Suprapubic skin (tissue), 4 donors: ENCODE measurements around the gene DEGS1. TPM values are rescaled to one million over a fixed set of nuclear protein-coding genes. Genes with fewer than 3 reads are reported as not detected.

Experiments used
- DNase-seq, 2 donors: peaks; one replicate each; pipeline ENCODE4 v3.0.0-alpha.2; 2019; ENCODE audit warnings: low spot score in 2 of 2
- H3K27ac ChIP-seq: fragments of 200-600 bp; sonication (generic); one replicate; pipeline ENCODE4 v1.5.1; 2019
- H3K27me3 ChIP-seq: fragments of 200-600 bp; sonication (generic); one replicate; pipeline ENCODE4 v1.5.1; 2019
- H3K36me3 ChIP-seq: fragments of 200-600 bp; sonication (generic); one replicate; pipeline ENCODE4 v1.5.1; 2019
- H3K4me1 ChIP-seq: fragments of 200-600 bp; sonication (generic); one replicate; pipeline ENCODE4 v1.5.1; 2019
- H3K4me3 ChIP-seq: fragments of 200-600 bp; sonication (generic); one replicate; pipeline ENCODE4 v1.5.1; 2019; ENCODE audit warnings: mild to moderate bottlenecking
- H3K9me3 ChIP-seq: fragments of 200-600 bp; sonication (generic); one replicate; pipeline ENCODE4 v1.5.1; 2019
- CTCF ChIP-seq, 2 donors: fragments of 200-600 bp in 1 of 2; fragments of 450-650 bp in 1 of 2; sonication (generic) in 1 of 2; IDR thresholded peaks; one replicate each; pipeline ENCODE4 v1.5.1; 2016 to 2019; ENCODE audit warnings: antibody characterized with exemption in 2 of 2, mild to moderate bottlenecking in 1 of 2, moderate library complexity in 1 of 2
- EP300 ChIP-seq: sonication (generic); formaldehyde crosslinking; IDR thresholded peaks from one replicate; pipeline ENCODE4 v1.6.1; 2017; ENCODE audit warnings: antibody characterized with exemption
- POLR2A ChIP-seq, 2 donors: fragments of 450-650 bp; IDR thresholded peaks; one replicate each; pipeline ENCODE4 v1.6.1; 2017; ENCODE audit warnings: antibody characterized with exemption in 2 of 2, mild to moderate bottlenecking in 2 of 2, moderate library complexity in 2 of 2
- POLR2AphosphoS5 ChIP-seq, 3 donors: sonication (generic); formaldehyde crosslinking; IDR thresholded peaks; one replicate each; pipeline ENCODE4 v1.6.1; 2017; ENCODE audit warnings: antibody characterized with exemption in 3 of 3
- WGBS: methylation state at CpG from one replicate; pipeline ENCODE4 v1.1.5; 2018; 5-methylcytosine and 5-hydroxymethylcytosine counted together
- total RNA-seq, 4 donors: library from RNA; depleted of rRNA; stranded (reverse); fragments of >200 nt; gene quantifications; one replicate each; pipeline ENCODE4 v1.1.0, GENCODE V29; 2016

DEGS1 gene
- total RNA-seq, 4 donors from 2014 or later: 363 to 847 (median 705) TPM

- no peaks in the 10 kb centered on the region for H3K9me3 ChIP-seq
- DNase-seq: no peak
- no peak overlapping the region for H3K27ac ChIP-seq
- no peak for TF ChIP-seq EP300
- TF ChIP-seq POLR2A (IDR thresholded peaks at IDR 0.05): no peak
- no peak for TF ChIP-seq POLR2AphosphoS5 (IDR thresholded peaks at IDR 0.05)
- TF ChIP-seq CTCF (IDR thresholded peaks at IDR 0.05): no peak
- H3K4me3 ChIP-seq: no peak overlapping the region
- peaks cover 36% of the 10 kb centered on the region for H3K36me3 ChIP-seq
- H3K27me3 ChIP-seq: no peaks in the 10 kb centered on the region
- no peaks in the 10 kb centered on the region for H3K4me1 ChIP-seq
- WGBS: 97% methylated on average over 8 of the region's 8 CpGs
These were observed 20.3 kb upstream of the DEGS1 start for GRCh38 chr1:224162768-224163167.

- WGBS: 62% methylated on average over 2 of the region's 2 CpGs
- Histone ChIP-seq H3K27me3 (no peaks in the 10 kb centered on the region), H3K4me1 (peaks cover 2% of the 10 kb centered on the region), H3K36me3 (peaks cover 31% of the 10 kb centered on the region), H3K4me3 (no peak overlapping the region), H3K27ac (no peak overlapping the region), H3K9me3 (no peaks in the 10 kb centered on the region)
- DNase-seq: no peak
- TF ChIP-seq POLR2AphosphoS5 (IDR thresholded peaks at IDR 0.05) (no peak), EP300 (no peak), POLR2A (IDR thresholded peaks at IDR 0.05) (no peak), CTCF (IDR thresholded peaks at IDR 0.05) (no peak)
These were observed 19.7 kb upstream of the DEGS1 start for GRCh38 chr1:224163311-224163710.

DNA sequence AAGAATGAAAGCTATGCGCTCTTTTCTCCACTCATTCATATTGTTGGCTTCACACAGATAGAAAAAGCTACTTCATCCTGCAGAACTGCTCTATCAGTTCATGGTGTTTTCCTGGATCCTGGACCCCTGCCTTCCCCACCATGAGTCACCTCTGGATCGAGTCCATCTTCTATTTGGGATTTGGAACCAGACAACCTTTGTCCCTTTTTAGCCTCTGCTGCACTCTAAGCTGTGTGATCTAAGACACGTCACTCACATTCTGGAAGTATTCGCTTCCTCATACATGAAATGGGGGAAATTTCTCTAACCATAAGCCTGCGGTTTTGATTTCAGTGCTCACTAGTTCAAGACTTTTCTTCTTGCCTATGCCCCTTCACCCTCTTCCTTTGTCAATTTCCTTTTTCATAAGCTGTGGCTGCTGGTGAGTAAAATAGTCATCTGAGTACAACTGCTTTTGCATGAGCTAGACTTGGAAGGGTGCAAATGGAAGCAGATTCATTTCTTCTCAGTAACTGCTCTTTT is 14.1 kb upstream of the DEGS1 start:
- 19% methylated on average over 5 of the region's 5 CpGs for WGBS
- Histone ChIP-seq H3K27me3 (no peaks in the 10 kb centered on the region), H3K9me3 (no peaks in the 10 kb centered on the region), H3K36me3 (no peaks in the 10 kb centered on the region), H3K27ac (no peak overlapping the region), H3K4me1 (peaks cover 34% of the 10 kb centered on the region), H3K4me3 (no peak overlapping the region)
- no peak for DNase-seq
- TF ChIP-seq POLR2AphosphoS5 (IDR thresholded peaks at IDR 0.05): no peak
- TF ChIP-seq EP300: no peak
- no peak for TF ChIP-seq CTCF (IDR thresholded peaks at IDR 0.05)
- TF ChIP-seq POLR2A (IDR thresholded peaks at IDR 0.05): no peak

GRCh38 chr1:224169718-224170270 is 13.2 kb upstream of the DEGS1 start:
- H3K9me3 ChIP-seq: no peaks in the 10 kb centered on the region
- TF ChIP-seq CTCF (IDR thresholded peaks at IDR 0.05) (no peak), POLR2AphosphoS5 (IDR thresholded peaks at IDR 0.05) (no peak), POLR2A (IDR thresholded peaks at IDR 0.05) (no peak), EP300 (no peak)

DNA sequence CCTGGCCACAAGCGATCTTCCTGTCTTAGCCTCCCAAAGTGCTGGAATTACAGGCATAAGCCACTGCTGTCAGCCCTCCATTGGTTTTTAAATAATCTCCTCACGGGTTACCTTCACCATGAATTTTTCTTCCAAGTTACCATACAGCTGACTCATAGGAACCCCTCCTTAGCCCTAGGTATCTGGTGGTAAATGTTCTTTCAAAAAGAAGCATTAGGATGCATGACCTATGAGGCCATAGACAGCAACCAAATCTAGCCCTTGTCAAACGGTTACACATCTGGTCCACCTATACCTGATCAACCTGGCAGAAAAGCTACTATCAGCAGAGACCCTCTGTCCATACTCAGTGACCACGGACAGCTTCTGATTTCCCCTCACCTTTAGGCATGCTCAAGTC is 12.7 kb upstream of the DEGS1 start:
- H3K4me1 ChIP-seq: peaks cover 39% of the 10 kb centered on the region
- no peak for TF ChIP-seq POLR2A (IDR thresholded peaks at IDR 0.05)
- no peak for TF ChIP-seq EP300
- TF ChIP-seq POLR2AphosphoS5 (IDR thresholded peaks at IDR 0.05): no peak
- no peak for TF ChIP-seq CTCF (IDR thresholded peaks at IDR 0.05)
- no peaks in the 10 kb centered on the region for H3K27me3 ChIP-seq
- H3K4me3 ChIP-seq: no peak overlapping the region
- no peaks in the 10 kb centered on the region for H3K9me3 ChIP-seq
- 62% methylated on average over 4 of the region's 4 CpGs for WGBS
- no peak for DNase-seq
- H3K27ac ChIP-seq: peak overlapping the region; percentile 15
- H3K36me3 ChIP-seq: no peaks in the 10 kb centered on the region

More at GRCh38 chr1:224169718-224170270, 13.2 kb upstream of the DEGS1 start:
- no peak overlapping the region for H3K4me3 ChIP-seq
- H3K27ac ChIP-seq: peak overlapping the region; percentile 15
- DNase-seq: no peak
- peaks cover 38% of the 10 kb centered on the region for H3K4me1 ChIP-seq
- H3K27me3 ChIP-seq: no peaks in the 10 kb centered on the region
- H3K36me3 ChIP-seq: no peaks in the 10 kb centered on the region
- 88% methylated on average over 4 of the region's 4 CpGs for WGBS
